Cardiac muscle cell (in vitro differentiated cells and primary cell): Measurements from ENCODE around the gene SGPL1. TPM values are rescaled to one million over a fixed set of nuclear protein-coding genes. Genes with fewer than 3 reads are reported as not detected.
A peak's percentile ranks its signal among the peaks of the same experiment; 100 is the strongest.

Experiments
- DNase-seq, 2 donors: peaks; one replicate each; pipeline versions ENCODE4 v3.0.0 to v3.0.0-alpha.2; 2010 to 2017; ENCODE audit warnings: low read depth in 1 of 2, low spot score in 1 of 2
- H3K27ac ChIP-seq: fragments of 200-600 bp; sonication (generic); 2 replicates; pipeline ENCODE4 v1.5.1; 2016
- H3K27me3 ChIP-seq: fragments of 200-600 bp; sonication (generic); 2 replicates; pipeline ENCODE4 v1.6.0; 2016; ENCODE audit warnings: control low read depth
- H3K36me3 ChIP-seq: fragments of 200-600 bp; sonication (generic); 2 replicates; pipeline ENCODE4 v1.5.1; 2016; ENCODE audit warnings: control low read depth
- H3K4me1 ChIP-seq: fragments of 200-600 bp; sonication (generic); 2 replicates; pipeline ENCODE4 v1.8.1; 2017; ENCODE audit warnings: low read depth, mild to moderate bottlenecking, mixed run types
- H3K4me3 ChIP-seq: fragments of 200-600 bp; sonication (generic); 2 replicates; pipeline ENCODE4 v1.5.1; 2016; ENCODE audit warnings: mild to moderate bottlenecking
- H3K9me3 ChIP-seq: fragments of 200-600 bp; sonication (generic); 2 replicates; pipeline ENCODE4 v1.5.1; 2017; ENCODE audit warnings: low read depth, mild to moderate bottlenecking, control low read depth
- CTCF ChIP-seq: IDR thresholded peaks from 2 replicates; pipeline ENCODE4 v1.5.1; 2012; ENCODE audit warnings: low read depth, mild to moderate bottlenecking, low read length
- polyA plus RNA-seq: library from polyadenylated mRNA; unstranded; fragments of >200 nt; fragmentation: Nextera tagmentation; extraction: Ambion mirVana; gene quantifications from 2 replicates; pipeline ENCODE4 v1.2.1, GENCODE V29; 2016
- total RNA-seq: library from RNA; depleted of rRNA; stranded (reverse); fragments of >200 nt; gene quantifications from 2 replicates; pipeline ENCODE4 v1.2.3, GENCODE V29; 2016

Gene SGPL1
- total and polyA plus RNA-seq, 2 experiments from 2014 or later = 32.3 to 51.9 TPM

- no peaks in the 10 kb centered on the region for H3K36me3 ChIP-seq
- peaks cover 44% of the 10 kb centered on the region for H3K4me1 ChIP-seq
- no peaks in the 10 kb centered on the region for H3K27me3 ChIP-seq
- TF ChIP-seq CTCF = no peak
- no peak overlapping the region for H3K4me3 ChIP-seq
- H3K9me3 ChIP-seq = no peaks in the 10 kb centered on the region
- H3K27ac ChIP-seq = no peak overlapping the region
- no peak for DNase-seq
Observed at GRCh38 chr10:70840836-70841235, 25.1 kb downstream of the SGPL1 start.

GRCh38 chr10:70843333-70843732, 27.6 kb downstream of the SGPL1 start:
- Histone ChIP-seq H3K27ac (peak overlapping the region; percentile 91), H3K4me1 (peaks cover 59% of the 10 kb centered on the region), H3K4me3 (no peak overlapping the region), H3K9me3 (no peaks in the 10 kb centered on the region), H3K27me3 (no peaks in the 10 kb centered on the region), H3K36me3 (no peaks in the 10 kb centered on the region)
- no peak for TF ChIP-seq CTCF
- no peak for DNase-seq

GRCh38 chr10:70843776-70844489, 28.2 kb downstream of the SGPL1 start:
- Histone ChIP-seq H3K4me1 (peaks cover 56% of the 10 kb centered on the region), H3K27ac (peak overlapping the region; percentile 91), H3K36me3 (no peaks in the 10 kb centered on the region), H3K9me3 (no peaks in the 10 kb centered on the region), H3K27me3 (no peaks in the 10 kb centered on the region), H3K4me3 (no peak overlapping the region)
- no peak for TF ChIP-seq CTCF
- peak in 1 of 2 donors; percentile 36 for DNase-seq

- TF ChIP-seq CTCF = no peak
- no peaks in the 10 kb centered on the region for H3K27me3 ChIP-seq
- DNase-seq = no peak
- no peaks in the 10 kb centered on the region for H3K36me3 ChIP-seq
- H3K27ac ChIP-seq = peak overlapping the region; percentile 91
- H3K9me3 ChIP-seq = no peaks in the 10 kb centered on the region
- H3K4me1 ChIP-seq = peaks cover 63% of the 10 kb centered on the region
- no peak overlapping the region for H3K4me3 ChIP-seq
Observed at GRCh38 chr10:70845256-70845655, 29.5 kb downstream of the SGPL1 start.

GRCh38 chr10:70845816-70846215, 30.1 kb downstream of the SGPL1 start:
- Histone ChIP-seq H3K27ac (peak overlapping the region; percentile 91), H3K27me3 (no peaks in the 10 kb centered on the region), H3K4me1 (peaks cover 63% of the 10 kb centered on the region), H3K9me3 (no peaks in the 10 kb centered on the region), H3K36me3 (no peaks in the 10 kb centered on the region), H3K4me3 (no peak overlapping the region)
- DNase-seq = no peak
- no peak for TF ChIP-seq CTCF
